GM19099 (cell line): ENCODE results near the gene CHN1.

Source experiments
- POLR2A ChIP-seq: IDR thresholded peaks from 3 replicates; pipeline ENCODE4 v1.6.1; 2011; ENCODE audit warnings: low read depth; ENCODE audit not compliant: insufficient read length; ENCODE audit errors: extremely low read depth

CHN1 gene

DNA sequence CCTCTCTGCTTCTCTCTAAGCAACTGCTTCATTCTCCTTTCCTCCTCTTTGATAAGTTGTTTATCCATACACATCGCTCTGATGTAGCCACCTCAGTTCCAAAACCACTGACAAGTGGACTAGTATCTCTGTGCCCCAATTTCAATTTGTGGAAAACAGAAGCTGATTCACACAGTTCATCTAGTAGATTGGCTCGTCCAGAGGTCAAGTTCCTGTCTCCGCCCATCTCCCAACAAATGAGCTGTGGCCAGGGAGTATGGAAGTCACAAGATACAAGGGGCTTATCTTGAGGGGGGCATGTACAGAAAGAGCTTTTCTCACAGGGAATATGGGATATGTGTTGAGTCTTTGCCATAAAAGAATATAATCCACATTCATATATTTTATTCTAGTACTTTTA, 17.7 kb upstream of the CHN1 start:
- no peak for TF ChIP-seq POLR2A

DNA sequence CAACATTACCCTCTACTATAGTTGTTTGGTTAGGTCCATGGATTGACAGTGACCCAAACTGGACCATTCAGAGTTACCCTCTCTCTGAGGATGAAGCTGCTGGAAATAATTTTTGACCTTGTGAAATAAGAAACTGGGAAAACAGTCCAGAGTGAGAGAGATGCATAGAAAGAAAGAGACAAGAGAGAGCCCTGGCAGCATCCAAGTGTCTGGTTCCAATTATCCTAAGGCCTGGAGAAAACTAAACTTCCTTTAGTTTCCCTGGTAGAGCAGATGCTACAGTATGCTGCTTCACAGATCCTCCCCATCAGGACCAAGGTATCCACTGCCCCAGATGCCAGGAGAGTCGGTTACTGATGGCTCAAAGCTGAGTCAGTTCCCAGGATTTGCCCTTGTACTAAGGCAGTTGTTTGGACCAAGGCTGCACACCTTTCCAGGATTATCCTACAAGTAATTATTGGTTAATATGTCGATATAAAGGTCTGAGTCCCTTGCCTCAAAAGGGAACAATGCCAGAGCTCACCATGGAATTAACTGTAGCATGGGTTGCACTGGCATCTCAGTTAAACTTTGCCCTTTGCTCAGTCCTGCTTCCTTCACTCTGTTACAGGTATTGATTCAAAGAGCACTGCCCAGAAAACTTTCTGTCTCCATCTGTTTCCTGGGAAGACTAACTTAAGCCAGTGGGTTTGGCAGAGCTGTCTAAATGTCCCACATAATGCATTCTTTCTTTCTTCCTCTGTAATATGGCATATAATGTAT, 14.6 kb upstream of the CHN1 start:
- no peak for TF ChIP-seq POLR2A

DNA sequence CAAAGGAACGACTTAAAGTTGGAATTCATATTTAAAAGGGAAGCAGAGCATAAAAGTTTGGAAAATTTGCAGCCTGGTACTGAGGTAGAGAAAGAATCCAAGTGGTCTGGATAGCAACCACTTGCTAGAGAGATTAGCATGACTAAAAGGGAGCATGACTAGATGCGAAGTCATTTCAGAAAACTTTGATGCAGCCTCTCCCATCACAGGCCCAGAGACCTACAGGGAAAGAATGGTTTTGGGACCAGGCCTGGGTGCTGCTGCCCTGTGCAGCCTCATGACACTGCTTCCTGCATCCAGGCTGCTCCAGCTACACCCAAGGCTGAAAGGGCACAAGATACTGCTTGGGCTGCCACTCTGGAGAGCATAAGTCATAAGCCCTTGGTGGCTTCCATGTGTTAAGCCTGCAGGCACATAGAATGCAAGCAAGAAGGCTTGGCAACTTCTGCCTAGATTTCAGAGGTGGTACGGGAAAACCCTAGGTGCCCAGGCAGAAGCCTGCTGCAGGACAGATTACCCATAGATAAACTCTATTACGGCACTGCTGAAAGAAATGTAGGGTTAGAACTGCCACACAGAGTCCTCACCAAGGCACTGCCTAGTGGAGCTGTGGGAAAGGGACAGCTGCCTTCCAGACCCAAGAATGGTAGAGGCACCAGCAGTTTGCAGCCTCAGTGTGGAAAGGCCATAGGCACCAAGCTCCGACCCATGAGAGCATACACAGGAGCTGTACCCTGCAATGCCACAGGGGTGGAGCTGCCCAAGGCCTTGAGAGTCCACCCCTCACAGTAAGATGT, 12.6 kb upstream of the CHN1 start:
- TF ChIP-seq POLR2A: no peak

DNA sequence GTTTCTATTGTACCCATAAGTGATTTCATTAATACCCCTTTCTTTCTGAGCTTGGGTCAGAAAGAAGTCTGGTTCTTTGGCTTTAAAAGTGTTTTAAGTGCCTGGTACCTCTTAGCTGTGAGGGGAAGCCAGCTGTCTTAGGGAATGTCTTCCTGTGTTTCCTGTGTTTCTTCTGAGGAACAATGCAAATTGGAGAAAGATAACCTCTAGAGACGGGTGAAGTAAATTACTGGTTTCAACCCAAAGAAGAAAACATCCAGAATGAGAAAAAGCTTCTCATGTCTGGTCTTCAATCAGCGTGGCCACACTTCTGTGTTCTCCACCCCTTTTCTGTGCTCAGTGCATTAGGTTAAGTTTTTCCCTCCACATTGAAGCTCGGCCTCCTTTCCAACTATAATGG, 10.2 kb upstream of the CHN1 start:
- TF ChIP-seq POLR2A: no peak

GRCh38 chr2:175012516-175012915, 7.3 kb upstream of the CHN1 start:
- TF ChIP-seq POLR2A: no peak

- no peak for TF ChIP-seq POLR2A
Observed at GRCh38 chr2:175011505-175011904, 6.3 kb upstream of the CHN1 start.

GRCh38 chr2:175010848-175011254, 5.7 kb upstream of the CHN1 start:
- TF ChIP-seq POLR2A: no peak

DNA sequence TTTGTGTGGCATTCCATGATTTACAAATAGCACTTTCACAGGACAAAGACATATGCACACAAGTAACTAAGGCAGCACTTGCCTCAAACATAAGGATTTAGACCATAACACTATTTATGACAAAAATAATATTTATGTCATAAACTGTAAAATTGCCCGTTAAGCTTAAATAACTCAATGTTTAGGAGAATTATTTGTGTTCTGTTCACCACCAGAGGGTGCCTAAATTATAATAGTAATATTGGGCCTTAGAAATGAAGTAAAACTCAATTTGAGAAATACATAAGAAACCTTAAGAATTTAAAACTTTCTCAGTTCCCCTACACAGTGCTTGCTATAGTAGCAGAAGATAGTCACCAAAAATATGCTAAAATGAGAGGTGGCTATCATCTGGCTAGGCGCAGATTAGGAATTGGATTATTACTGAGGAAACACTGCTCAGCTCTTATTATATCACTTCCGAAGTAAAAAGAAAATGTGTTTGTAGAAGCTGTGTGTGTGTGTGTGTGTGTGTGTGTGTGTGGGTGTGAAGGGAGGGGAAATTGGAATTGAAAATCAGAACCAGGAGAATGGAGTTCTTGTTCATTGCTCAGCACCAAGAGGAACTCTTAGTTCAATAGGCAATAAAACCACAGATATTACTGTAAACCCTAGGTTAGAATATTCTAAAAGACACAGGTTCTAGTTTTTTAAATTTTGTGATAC, 4.9 kb upstream of the CHN1 start:
- TF ChIP-seq POLR2A: no peak

- no peak for TF ChIP-seq POLR2A
Observed at GRCh38 chr2:175008801-175009495, 3.8 kb upstream of the CHN1 start.

DNA sequence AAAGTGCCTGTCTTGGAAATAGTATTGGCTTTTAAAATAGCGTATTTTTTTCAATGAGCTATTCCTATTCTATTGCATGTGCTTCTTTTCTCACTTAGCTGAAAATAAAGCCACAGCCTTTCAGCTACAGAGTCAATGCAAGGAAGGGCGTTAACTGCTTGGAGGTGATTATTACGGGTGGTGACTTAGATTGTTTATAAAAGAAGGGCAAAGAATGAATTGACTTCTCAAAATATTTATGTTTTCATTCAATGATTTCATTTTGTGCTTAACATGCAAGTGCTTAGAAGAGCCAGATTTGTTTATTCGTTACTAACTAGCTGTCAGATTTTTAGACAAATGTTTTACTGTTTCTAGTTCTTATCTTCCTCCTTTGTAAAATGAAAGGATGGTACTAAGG, 2.8 kb upstream of the CHN1 start:
- no peak for TF ChIP-seq POLR2A

DNA sequence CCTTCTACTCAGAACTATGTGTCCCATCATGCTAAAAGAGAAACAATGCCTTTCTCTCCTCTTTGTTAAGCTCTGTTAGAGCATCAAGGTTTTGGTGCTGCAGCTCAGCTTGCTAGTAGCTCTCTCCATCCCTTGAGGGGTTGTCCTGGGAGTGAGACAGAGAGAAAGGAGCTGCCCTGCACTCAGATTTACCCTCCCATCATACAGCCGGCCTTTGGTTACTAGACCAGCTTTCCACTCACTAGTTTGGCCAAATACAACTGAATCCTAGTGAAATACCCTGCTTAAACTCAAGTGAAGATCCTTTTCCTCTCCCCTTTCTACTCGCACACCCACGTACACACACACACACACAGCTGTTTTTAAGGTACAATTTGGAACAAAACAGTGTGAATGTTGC, 2.3 kb upstream of the CHN1 start:
- no peak for TF ChIP-seq POLR2A

- no peak for TF ChIP-seq POLR2A
Observed at GRCh38 chr2:175006281-175006680, 1.1 kb upstream of the CHN1 start.

DNA sequence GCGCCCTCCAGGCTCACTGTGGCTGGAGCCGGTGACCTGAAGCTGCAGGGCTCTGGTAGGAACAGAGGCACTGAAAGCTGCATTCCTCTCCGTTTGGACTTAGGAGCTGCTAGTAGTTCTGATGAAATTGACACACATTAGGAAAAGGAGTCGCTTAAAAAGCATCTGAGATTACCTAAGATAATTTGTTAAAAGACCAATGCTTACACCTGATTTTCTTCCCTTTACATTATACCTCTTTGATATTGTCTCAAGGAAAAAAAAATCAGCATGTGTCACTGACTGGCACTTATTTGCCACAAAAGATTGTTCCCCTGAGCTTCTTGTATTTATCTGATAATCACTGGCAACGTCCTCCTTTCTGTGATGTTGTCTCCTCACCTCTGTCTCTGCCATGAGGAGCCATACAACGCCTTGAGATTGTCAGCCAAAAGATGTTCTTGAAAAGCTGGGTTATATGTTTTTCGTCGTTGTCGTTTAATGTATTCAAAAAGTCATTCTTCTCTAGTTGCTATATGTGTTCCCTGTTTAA, 618 bp upstream of the CHN1 start:
- TF ChIP-seq POLR2A: no peak

- TF ChIP-seq POLR2A: no peak
Observed at GRCh38 chr2:175004730-175004979, 526 bp downstream of the CHN1 start.

DNA sequence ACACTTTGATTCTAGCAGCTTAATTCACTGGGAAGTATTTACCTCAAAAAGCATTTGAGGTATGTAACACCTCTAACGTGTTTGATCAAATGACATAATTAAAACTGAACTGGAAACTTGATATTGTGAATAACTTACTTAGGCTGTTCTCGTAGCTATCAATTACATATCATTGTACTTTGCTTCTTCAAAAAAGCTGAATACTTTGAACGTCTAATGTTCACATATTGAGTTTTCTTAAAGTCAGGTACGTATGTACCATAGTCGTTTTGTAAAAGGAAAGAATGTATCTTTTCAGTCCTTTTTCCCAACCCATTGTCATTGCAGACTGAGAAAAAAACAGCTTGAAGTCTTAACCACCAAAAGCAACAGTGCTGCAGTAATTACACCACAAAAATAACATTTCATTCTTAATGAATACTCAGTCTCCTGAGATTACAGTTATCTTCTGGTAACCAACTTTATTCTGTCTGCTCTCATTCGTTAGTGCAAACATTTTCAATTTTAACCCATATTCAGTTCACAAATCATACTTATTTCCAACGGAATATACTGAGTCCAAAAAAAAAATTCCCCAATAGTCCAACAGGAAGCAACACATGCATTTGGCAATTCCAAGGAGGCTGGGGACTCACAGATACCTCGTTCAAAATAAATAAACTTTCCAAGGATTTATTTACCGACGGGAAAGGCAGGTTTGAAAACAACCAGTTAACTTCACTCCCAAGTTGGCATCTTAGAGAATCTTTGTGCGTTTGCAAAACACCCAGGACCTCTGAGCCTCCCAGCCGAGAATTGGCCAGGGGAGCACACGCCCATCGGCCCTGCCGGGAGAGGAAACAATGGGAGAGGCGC, 1.1 kb downstream of the CHN1 start:
- no peak for TF ChIP-seq POLR2A
